Fibroblast of upper back skin (primary cell): ENCODE measurements around the gene PCBP3.
A peak's percentile ranks its signal among the peaks of the same experiment; 100 is the strongest.
"Not testable (repeated sequence)": the region's sequence is repeated elsewhere in the genome, so short reads cannot be mapped to it uniquely, and the experiment has no call there.

ENCODE experiments used
- DNase-seq: peaks from one replicate; pipeline ENCODE4 v3.0.0-alpha.2; 2013

Gene PCBP3

DNA sequence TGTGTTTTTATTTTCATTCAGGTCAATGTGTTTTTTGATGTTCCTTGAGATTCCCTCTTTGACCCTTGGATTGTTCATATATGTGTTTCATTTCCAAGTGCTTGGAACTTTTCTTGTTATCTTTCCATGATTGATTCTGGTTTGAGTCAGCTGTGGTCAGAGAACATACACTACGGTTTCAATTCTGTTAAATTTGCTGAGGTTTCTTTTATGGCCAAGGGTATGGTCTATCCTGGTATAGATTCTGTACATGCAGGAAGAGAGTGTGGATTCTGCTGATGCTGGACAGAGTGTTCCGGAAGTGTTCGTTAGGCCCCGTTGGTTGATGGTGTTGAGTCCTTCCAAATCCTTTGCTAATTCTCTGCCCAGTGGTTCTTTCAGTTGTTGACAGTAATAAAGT, 239.6 kb downstream of the PCBP3 start:
- no peak for DNase-seq

DNA sequence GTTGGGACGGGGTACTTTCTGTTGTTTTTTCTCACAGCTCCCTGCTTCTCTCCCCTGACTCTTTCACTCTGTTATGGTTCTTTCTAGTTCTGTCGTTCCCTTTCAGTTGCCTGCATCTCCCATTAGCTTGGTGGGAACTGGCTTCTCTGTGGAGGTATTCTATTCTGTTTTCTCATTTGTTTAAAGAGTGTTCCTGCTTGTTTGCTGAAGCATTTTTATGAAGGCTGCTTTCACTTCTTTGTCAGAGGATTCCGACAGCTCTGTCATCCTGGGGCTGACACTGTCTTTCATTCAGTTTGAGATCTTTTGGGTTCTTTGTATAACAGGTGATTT, 242.0 kb downstream of the PCBP3 start:
- no peak for DNase-seq

DNA sequence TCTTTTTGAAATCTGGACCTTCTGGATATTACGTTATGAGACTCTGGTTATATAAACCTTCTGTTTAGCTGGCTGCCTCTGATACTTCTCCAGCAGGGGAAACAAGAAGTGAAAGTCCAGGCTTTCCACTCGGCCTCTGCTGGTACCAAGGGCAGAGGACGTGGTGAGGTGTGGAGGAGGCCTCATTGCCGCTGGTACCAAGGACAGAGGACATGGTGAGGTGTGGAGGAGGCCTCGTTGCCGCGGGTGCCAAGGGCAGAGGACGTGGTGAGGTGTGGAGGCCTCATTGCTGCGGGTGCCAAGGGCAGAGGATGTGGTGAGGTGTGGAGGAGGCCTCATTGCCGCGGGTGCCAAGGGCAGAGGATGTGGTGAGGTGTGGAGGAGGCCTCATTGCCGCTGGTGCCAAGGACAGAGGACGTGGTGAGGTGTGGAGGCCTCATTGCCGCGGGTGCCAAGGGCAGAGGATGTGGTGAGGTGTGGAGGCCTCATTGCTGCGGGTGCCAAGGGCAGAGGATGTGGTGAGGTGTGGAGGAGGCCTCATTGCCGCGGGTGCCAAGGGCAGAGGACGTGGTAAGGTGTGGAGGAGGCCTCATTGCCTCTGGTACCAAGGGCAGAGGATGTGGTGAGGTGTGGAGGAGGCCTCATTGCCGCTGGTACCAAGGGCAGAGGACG, 242.5 kb downstream of the PCBP3 start:
- DNase-seq: not testable (repeated sequence)

DNA sequence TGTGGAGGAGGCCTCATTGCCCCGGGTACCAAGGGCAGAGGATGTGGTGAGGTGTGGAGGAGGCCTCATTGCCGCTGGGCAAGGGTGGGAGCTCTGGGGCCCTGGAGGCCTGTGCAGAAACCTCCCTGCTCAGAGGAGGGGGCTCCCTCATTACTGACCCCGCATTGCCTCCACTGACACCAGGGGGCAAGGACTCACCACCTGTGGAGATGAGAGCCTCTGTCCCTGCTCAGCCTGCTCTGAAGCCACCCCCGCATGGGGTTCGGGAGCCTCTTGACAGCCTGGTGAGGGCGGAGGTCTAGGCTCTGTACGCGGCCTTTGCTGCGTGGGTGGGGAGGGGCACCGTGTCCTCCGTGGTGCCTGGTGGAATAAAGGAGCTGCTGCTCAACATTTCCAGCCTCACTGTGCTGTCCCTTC, 243.1 kb downstream of the PCBP3 start:
- no peak for DNase-seq

DNA sequence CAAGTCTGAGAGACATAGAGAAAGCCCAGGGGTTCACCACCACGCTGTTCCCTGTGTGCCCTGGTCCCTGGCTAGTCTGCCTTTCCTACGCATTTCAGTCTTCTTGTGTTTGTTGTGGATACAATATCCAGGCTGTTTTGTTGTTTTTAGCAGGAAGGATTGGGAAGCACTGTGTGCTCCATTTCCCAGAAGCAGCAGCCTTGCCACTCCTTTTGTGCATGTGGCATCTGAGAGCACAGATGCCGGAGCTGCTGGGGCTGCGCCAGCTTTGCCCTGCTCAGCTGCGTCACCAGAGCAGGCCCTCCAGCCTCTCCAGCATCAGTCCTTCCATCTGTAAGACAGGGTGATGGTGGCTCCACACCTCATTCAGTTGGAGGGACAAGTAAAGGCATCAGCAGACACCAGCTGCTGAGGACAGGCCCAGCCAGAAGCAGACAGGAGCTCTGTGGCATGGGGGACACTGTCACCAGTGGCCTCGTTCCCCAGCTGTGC, 243.6 kb downstream of the PCBP3 start:
- no peak for DNase-seq

DNA sequence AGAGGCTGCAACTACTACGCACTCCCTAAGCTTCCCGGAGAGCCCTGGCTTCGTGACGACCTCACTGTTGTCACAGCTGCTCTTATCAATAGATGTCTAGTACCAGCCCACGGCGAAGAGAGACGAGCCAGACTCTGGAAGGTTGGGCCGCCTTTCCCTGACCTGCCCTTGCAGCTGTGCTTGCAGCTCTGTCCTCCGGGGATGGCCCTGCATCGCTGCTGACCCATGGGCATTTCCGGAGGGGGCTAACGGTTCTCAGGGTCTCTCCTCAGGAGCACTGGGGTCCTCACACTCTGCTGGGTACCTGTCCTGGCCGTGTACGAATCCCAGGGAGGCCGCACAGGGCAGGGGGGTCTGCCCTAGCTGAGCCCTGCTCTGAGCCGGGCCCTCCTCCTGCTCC, 244.3 kb downstream of the PCBP3 start:
- DNase-seq: no peak

DNA sequence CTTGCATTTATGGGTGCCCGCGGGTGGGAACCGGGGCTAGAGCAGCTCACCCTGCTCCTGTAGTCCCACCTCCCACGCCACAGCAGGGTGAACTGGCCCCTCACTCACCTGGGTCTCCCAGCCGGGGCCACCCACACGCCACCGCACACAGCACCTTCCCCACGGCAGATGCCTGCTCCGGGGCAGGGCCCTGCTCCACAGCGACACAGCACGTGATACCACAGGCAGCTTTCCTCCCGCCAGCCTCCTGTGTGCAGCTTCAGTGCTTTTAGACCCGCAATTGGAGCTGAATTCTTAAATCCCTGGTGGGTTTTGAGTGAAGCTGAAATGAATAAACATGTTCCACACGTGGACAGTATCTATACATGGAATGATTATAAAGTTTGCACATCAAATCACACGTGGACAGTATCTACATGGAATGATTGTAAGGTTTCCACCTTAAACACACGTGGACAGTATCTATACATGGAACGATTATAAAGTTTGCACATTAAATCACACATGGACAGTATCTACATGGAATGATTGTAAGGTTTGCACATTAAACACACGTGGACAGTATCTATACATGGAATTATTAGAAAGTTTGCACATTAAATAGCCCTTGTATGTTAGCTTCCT, 245.0 kb downstream of the PCBP3 start:
- DNase-seq: no peak

DNA sequence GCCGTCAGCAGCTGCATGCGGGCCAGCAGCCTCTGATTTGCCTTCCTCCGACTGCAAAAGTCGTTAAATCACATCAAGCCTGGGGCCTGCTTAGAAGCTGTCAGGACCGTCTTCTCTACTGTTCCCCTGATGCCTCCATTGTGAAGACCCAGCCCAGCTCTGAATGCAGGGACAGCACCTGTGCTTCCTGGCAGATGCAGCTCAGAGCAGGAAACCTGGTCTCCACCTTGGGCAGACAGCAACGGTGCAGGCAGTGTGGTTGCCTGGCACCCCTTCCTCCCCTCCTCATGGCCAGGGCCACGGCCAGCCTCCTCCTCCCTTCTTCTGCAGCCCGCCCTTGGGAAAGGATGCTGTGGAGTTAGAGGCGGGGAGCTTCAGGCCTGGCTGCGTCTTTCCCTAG, 245.7 kb downstream of the PCBP3 start:
- no peak for DNase-seq

DNA sequence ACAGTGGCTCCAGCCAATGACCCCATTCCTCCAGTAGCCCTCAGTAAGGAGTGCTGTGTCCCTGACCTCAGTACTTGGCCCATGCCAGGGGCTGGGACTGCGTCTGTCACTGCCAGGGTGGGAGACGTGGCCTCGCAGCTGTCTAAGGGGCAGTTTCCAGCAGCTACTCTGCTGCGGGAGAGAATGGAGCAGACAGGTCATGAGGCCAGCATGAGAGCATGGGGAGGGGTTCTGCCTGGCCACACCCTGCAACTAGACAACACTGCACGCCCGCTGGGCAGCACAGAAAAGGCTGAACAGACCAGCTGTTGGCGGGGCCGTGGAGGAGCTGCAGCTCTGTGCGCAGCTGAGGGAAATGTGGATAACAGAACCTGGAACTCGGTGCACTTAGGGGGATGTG, 246.4 kb downstream of the PCBP3 start:
- DNase-seq: no peak

DNA sequence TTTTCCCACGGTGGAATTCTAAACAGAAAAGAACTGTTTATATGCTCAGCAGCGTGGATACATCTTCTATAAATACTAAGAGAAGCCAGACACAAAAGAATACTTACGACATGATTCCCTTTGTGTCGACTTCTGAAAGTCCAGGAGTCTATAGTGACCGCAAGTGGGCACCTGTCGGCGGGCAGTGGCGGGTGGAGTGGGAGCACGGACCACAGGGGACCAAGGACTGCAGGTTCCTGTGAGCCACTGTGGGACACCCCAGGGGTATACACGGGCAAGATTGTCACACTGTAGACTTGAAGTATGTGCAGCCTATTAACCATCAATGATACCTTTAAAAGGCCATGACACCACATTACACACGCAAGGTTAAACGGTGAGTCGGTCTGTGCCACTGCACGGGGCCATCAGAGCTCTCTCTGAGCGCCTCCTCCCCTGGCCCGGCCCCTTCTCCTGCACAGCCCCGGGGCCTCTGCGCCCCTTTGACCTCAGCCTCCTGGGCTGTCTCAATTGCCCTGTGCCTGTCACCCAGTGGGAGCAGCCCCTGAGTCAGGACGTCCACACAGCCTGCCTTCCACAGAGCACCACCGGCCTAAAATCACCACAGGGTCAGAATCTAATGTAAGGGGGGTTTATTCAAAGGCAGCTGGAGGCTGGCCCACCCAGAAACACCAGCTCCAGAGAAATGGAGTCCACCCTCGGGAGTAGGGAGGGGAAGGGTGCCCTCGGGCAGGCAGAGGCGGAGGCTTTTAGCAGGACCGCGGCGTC, 248.0 kb downstream of the PCBP3 start:
- no peak for DNase-seq

DNA sequence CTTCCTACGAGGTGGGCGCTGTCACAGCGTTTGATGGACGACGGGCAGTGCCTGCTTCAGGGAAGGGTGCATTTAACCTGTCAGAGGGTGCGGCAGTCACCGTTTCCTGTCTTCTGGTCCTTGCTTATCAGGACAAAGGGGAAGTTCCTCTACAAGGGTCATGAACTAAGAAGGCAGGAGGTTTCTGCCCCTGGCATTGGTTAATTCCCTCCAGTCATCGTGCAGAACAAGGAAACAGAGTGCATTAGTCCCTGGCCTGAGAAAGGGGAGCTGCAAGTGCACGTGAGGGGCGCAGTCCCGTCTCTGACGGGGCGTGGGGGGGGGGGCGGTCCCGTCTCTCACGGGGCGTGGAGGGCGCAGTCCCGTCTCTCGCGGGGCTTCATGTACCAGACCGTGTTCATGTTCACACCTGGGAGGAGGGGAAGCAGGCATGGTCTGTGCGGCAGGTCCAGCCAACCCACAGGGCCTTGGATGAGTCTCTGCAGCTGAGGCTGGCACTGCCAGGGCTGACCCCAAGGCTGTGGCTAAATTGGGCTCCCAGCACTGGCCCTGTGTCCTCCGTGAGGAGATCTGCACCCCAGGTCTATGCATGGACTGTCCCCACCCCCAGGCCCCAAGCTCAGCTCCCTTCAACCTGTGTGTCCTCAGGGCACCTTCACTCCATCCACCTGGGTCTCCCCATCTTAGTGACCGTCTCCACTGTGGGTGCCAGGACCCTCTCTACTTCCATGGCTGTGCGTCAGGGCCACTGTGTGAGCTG, 248.8 kb downstream of the PCBP3 start:
- no peak for DNase-seq

DNA sequence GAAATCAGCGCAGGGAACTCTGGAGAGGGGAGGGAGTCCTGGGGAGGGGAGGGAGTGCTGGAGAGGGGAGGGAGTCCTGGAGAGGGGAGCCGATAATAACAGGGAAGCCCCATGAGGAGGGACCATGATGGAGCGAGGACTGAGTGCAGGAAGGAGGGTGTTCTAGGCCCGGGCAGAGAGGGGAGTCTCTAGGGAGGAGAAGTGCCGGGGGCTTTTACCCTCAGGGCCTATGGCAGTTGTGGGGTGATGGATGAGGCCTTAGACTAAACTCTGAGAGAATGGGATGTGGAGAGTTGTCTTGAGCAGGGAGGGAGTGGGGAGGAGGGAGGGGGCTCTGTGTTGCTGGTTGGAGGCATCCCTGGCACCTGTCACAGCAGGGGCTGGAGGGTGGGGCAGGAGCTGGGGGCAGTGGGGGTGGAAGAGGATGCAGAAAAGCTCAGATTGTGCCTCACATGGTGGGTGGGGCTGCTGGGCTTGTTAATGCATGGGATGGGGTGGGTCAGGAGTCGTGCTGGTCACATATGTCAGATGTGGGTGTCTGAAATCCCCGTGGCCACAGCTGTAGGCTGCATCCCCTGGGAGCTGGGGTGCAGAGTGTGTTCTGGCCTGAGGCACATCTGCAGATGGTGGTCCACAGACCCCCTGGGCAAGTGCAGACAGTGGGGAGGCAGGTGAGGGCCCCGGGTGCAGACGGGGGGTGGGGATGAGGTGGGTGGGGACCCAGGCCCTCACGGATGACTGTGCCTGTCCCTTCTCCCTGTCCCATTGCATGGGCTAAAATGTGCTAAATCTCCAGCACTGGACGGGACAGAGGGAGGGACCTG, 249.6 kb downstream of the PCBP3 start:
- DNase-seq: no peak

DNA sequence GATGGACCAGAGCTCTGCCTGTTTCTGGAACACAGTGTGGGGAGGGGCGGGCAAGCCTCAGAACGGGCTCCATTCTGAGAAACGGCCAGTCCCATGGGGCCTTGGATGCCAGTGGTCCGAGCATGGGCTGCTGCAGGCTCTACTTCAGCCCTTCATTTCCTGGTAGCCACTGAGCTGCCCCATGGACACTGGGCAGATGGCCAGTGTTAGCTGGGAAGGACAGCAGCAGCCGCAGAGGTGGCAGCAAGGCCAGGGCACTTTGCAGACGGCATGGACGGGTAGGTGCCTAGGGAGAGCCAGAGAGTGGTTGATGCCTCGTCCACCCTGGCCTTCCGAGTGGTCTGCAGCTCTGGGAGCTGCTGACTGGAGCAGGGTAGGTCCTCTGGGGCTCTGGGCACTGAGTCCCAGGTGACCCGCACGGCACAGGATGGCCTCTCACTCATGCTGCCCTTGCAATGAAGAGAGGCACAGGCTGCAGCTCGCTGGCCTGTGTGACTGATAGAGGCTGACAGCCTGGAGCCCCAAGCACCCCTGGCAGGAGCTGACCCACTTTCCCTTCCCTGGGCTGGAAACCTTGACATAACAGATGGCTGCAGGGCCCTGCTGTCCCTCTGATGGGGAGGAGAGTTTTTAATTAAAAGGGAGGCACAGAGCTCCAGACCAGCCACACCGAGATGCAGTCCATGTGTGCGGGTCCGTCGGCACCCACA, 250.4 kb downstream of the PCBP3 start:
- DNase-seq: no peak

DNA sequence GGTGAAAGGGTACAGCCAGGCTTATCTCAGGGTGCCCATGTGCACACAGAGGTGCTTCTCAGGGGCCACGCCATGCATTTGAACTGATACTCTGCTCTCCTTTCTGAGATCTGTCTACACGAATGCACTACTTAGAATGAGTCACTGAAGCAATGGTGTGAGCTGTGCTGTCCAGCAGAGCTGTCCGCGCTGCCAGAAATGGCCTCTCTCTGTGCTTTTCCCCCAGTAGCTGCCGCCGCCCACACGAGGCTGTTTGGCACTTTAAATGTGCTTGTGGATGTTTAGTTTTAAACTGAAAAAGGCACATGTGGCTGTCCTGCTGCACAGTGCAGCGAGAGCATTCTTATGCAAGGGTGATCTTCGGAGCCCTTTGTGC, 250.9 kb downstream of the PCBP3 start:
- DNase-seq: peak; percentile 41

DNA sequence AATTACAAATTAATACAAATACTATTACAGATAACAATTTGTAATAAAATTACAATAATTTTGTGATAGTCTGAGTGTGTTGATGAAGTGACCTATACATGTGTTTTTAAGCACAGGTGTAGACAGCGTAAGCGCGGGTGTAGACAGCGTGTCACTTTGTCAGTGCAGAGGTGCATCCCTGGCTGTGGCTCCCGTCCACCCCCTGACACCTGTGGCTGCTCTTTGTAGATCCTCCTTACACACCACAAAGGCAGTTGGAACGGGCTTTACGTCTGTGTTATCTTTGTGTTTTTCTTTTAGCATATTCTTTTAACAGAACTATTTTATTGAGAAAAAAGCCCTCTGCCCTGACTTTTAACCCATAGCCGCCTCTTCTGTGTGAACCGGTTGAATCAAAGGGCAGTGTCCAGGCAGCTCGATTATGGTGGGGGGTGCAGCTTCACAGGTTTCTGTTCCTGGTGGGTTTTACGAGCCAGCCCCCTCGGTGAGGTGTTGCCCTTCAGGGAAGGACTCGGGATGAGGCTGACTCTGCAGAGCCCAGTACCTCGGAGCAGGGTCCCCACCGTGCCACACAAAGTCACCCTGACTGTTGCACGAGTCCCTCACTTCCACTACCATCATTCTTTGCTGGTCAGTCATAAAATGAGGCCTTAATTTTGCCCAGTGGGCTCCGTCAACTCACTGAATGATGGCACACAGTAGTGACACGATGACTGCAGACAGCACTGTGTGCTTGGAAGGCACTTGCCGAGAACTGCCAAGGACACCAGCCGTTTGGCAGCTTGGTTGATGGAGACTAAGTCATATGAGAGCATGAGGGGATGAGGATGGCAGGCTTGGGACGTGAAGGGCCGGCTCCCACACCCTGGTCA, 251.6 kb downstream of the PCBP3 start:
- no peak for DNase-seq

DNA sequence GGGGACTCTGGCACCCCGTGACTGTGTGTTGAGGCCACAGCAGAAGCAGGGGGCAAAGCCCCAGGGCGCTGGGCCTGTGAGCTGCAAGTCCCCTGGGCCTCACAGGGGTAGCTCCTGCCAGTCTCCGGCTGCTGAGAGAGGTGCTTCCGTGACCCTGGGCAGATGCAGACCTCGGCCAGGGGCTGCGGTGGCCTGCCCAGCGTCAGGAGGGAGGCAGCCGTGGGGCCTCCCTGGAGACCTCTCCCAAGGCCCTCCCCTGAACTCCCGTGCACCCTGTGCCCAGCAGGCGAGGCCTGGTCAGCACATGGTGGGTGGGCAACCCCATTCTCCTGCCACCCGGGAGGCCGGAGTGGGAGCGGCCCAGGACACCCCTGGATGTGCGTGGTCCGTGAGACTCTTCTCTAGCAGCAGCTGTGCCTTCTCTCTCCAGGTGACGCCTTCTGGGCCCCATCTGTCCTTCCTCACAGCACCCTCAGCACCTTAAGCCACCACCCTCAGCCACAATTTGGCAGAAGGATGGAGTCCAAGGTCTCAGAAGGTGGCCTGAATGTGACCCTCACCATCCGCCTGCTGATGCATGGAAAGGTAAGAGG, 252.3 kb downstream of the PCBP3 start:
- DNase-seq: no peak

DNA sequence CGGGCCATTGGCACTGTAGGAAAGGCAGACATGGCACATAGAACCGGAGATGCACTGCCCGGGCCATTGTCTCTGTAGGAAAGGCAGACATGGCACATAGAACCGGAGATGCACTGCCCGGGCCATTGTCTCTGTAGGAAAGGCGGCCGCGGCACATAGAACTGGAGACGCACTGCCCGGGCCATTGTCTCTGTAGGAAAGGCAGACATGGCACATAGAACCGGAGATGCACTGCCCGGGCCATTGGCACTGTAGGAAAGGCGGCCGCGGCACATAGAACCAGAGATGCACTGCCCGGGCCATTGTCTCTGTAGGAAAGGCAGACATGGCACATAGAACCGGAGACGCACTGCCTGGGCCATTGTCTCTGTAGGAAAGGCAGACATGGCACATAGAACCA, 252.9 kb downstream of the PCBP3 start:
- DNase-seq: not testable (repeated sequence)

DNA sequence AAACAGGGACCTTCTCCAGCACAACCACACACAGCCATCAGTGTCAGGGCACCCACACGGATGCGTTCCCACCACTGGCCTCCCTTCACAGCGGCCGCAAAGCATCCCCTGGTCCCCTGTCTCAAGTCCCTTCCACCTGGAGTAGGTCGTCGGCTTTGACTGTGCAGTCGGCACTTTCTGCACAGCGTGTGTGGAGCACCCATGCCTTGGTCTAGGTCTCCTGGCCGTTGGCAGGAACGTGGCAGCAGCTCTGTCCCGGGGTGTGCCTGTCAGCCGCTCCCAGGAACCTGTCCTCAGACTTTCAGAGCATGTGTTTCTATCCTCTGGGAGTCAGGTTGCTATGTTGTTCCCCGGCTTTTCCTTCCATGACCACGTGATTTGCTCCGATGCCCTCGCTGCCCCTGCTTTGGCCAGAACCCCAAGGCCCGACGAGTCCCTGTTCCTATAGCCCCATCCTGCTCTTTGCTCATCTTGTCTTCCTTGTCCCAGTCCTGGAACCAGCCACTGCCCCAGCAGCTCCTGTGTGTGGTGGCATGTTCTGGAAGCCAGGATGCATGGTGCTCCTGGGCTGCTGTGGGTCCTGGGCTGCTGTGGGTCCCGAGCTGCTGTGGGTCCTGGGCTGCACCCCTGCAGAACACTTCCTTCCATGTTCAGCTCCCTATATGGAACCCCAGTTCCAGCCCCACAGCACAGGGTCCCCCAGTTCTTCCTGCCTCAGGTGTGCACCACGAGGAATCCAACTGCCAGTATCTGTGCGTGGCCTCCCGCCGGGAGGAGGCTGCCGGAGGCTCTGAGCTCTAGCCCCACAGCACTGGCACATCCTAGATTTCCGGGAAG, 253.9 kb downstream of the PCBP3 start:
- no peak for DNase-seq

DNA sequence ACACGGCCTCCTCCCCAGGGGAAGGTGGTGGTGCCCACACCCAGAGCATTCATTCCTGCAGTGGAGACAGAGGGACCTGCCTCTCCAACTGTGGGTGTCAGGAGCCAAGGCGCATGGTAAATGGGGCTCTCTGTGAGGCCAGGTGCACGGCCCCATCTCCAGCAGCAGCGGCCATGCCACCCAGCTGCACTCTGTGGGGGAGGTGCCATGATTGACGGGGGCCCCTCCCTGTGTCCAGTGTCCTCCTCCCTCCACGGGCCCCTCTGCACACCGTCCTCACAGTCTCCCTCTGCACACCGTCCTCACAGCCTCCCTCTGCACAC, 254.5 kb downstream of the PCBP3 start:
- DNase-seq: no peak

DNA sequence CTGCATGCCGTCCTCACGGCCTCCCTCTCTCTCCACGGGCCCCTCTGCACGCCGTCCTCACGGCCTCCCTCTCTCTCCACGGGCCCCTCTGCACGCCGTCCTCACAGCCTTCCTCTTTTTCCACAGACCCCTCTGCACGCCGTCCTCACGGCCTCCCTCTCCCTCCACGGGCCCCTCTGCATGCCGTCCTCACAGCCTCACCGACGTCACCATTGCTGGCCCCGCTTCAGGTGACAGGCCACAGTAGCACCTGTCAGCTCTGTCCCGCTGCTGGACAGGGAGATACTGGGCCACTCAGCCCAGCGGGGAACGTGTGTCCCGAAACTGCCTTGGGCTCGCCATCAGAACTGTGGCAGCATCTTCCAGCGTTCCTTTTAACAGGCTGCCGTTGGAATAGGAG, 255.3 kb downstream of the PCBP3 start:
- no peak for DNase-seq
